Inflammatory macrophage (primary cell): Measurements from ENCODE around the gene INAFM2.

ENCODE experiments used
- DNase-seq, 2 donors: peaks; one replicate each; pipeline ENCODE4 v3.0.0-alpha.2; 2020 to 2022

The INAFM2 gene

GRCh38 chr15:40329804-40330203 is 6.3 kb downstream of the INAFM2 start:
- DNase-seq, result no peak

GRCh38 chr15:40330368-40330836 is 6.9 kb downstream of the INAFM2 start:
- peak; percentile 80 to 88 for DNase-seq

- DNase-seq, result no peak
Measured at GRCh38 chr15:40331026-40331425, 7.5 kb downstream of the INAFM2 start.

- no peak for DNase-seq
Measured at GRCh38 chr15:40331637-40332036, 8.1 kb downstream of the INAFM2 start.

- DNase-seq, result peak; percentile 50 to 63
Measured at GRCh38 chr15:40332113-40332781, 8.8 kb downstream of the INAFM2 start.

GRCh38 chr15:40333922-40334492 is 10.5 kb downstream of the INAFM2 start:
- DNase-seq, result peak; percentile 94

- DNase-seq, result no peak
Measured at GRCh38 chr15:40334541-40334940, 11.0 kb downstream of the INAFM2 start.

GRCh38 chr15:40334941-40335795 is 11.7 kb downstream of the INAFM2 start:
- DNase-seq, result peak; percentile 81 to 93

- no peak for DNase-seq
Measured at GRCh38 chr15:40335938-40336743, 12.6 kb downstream of the INAFM2 start.

GRCh38 chr15:40336744-40337122 is 13.2 kb downstream of the INAFM2 start:
- DNase-seq, result peak; percentile 24 to 68

GRCh38 chr15:40337597-40337996 is 14.1 kb downstream of the INAFM2 start:
- no peak for DNase-seq

GRCh38 chr15:40338041-40338657 is 14.7 kb downstream of the INAFM2 start:
- DNase-seq, result peak; percentile 81 to 85

- no peak for DNase-seq
Measured at GRCh38 chr15:40338921-40339620, 15.6 kb downstream of the INAFM2 start.

GRCh38 chr15:40339621-40339945 is 16.1 kb downstream of the INAFM2 start:
- no peak for DNase-seq

GRCh38 chr15:40340038-40340739 is 16.7 kb downstream of the INAFM2 start:
- peak in 1 of 2 donors; percentile 18 for DNase-seq

- DNase-seq, result peak; percentile 86 to 92
Measured at GRCh38 chr15:40340740-40341400, 17.4 kb downstream of the INAFM2 start, which contains the start of gene CCDC9B. TSS of gene CCDC9B (minus strand) at chr15:40340939. CDS start at chr15:40340819, 120 bp downstream.

- no peak for DNase-seq
Measured at GRCh38 chr15:40342416-40343320, 19.2 kb downstream of the INAFM2 start.

- DNase-seq, result peak in 1 of 2 donors; percentile 27
Measured at GRCh38 chr15:40343512-40343911, 20.0 kb downstream of the INAFM2 start.

GRCh38 chr15:40344217-40344616 is 20.7 kb downstream of the INAFM2 start:
- no peak for DNase-seq
